Upper lobe of left lung (tissue), 4 donors: ENCODE measurements around the gene MSL1.

Source experiments
- EP300 ChIP-seq, 4 donors: sonication (generic); formaldehyde crosslinking; IDR thresholded peaks; one replicate each; pipeline ENCODE4 v1.5.1; 2017; ENCODE audit warnings: antibody characterized with exemption in 4 of 4, control low read depth in 2 of 4
- TF ChIP-seq, protein P1 (sequence below), 6 experiments: fragments of 450-650 bp in 4 of 6; fragments of 200-600 bp in 2 of 6; sonication (generic) in 2 of 6; IDR thresholded peaks; one replicate each; pipeline ENCODE4 v1.5.1; 2016 to 2019; ENCODE audit warnings: antibody characterized with exemption in 6 of 6

DNA sequence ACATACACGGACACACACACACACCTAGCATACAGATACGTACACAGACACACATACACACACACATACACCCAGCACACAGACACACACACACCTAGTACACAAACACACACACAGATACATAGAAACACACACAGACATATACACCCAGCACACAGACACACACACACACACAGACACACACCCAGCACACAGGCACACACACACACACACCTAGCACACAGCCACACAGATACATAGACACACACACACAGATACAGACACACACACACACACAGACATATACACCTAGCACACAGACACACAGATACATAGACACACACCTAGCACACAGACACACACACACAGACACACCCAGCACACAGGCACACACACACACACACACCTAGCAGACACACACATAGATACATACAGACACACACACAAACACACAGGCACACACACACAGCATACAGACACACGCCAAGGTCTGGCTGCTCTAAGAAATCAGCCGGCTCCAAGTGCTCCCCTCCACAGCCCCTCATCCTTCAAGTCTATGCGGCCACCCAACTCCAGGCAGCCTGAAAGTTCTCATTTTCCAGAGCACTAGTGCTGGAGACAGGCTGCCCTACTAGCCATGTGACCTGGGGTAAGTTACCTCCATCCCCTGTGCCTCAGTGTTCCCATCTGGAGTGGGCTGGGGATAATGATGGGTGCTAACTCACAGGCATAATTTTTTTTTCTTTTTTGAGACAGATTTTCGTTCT lies 34.5 kb upstream of the MSL1 start:
- TF ChIP-seq, protein P1, sequence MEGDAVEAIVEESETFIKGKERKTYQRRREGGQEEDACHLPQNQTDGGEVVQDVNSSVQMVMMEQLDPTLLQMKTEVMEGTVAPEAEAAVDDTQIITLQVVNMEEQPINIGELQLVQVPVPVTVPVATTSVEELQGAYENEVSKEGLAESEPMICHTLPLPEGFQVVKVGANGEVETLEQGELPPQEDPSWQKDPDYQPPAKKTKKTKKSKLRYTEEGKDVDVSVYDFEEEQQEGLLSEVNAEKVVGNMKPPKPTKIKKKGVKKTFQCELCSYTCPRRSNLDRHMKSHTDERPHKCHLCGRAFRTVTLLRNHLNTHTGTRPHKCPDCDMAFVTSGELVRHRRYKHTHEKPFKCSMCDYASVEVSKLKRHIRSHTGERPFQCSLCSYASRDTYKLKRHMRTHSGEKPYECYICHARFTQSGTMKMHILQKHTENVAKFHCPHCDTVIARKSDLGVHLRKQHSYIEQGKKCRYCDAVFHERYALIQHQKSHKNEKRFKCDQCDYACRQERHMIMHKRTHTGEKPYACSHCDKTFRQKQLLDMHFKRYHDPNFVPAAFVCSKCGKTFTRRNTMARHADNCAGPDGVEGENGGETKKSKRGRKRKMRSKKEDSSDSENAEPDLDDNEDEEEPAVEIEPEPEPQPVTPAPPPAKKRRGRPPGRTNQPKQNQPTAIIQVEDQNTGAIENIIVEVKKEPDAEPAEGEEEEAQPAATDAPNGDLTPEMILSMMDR (IDR thresholded peaks at IDR 0.05), result no peak
- no peak for TF ChIP-seq EP300 (IDR thresholded peaks at IDR 0.05)
